HepG2 (cell line): ENCODE measurements around the gene FLAD1. TPM values are rescaled to one million over a fixed set of nuclear protein-coding genes. Genes with fewer than 3 reads are reported as not detected.

Experiments used
- ZHX2 ChIP-seq, 2 experiments: sonication (generic) in 1 of 2; formaldehyde crosslinking in 1 of 2; IDR thresholded peaks; 2 replicates each; pipeline versions ENCODE4 v1.6.1 to v1.9.0; 2014 to 2022; ENCODE audit warnings: antibody characterized with exemption in 1 of 2, borderline replicate concordance in 1 of 2, inconsistent platforms in 1 of 2, low read depth in 1 of 2, missing genetic modification reagents in 1 of 2
- ZNF512B ChIP-seq: sonication (generic); formaldehyde crosslinking; IDR thresholded peaks from 2 replicates; pipeline ENCODE4 v1.5.1; 2020; ENCODE audit warnings: missing genetic modification reagents, mild to moderate bottlenecking, borderline replicate concordance
- ZNF740 ChIP-seq: sonication (generic); formaldehyde crosslinking; IDR thresholded peaks from 2 replicates; pipeline ENCODE4 v1.4.0; 2020; ENCODE audit warnings: missing genetic modification reagents
- polyA plus RNA-seq, 8 experiments: library from polyadenylated mRNA; depleted of rRNA in 3 of 8; stranded (reverse) in 7 of 8; unstranded in 1 of 8; fragments of >200 nt; fragmentation: Illumina TruSeq in 4 of 8; extraction: Trizol in 4 of 8; gene quantifications; 2 replicates each; pipeline versions ENCODE4 v1.2.1 to v1.2.3, GENCODE V29; 2011 to 2016; ENCODE audit warnings: low read depth in 4 of 8, missing spikeins in 1 of 8, mixed read lengths in 1 of 8; ENCODE audit not compliant: insufficient read depth in 1 of 8
- total RNA-seq, 5 experiments: library from RNA; depleted of rRNA; stranded (reverse); fragments of >200 nt; fragmentation: Illumina TruSeq; extraction: Trizol; gene quantifications; 2 replicates each; pipeline ENCODE4 v1.2.3, GENCODE V29; 2016; ENCODE audit warnings: low read depth in 1 of 5

The FLAD1 gene
- total and polyA plus RNA-seq, 2 of the 13 experiments (the other 11 are each of a cell fraction or from before 2014, with no cell fraction given), result 25.9 to 32.8 TPM

GRCh38 chr1:155038602-155039307, 55.6 kb downstream of the FLAD1 start (continued):
- TF ChIP-seq ZHX2 (IDR thresholded peaks at IDR 0.05; ENCODE audit: low read depth) (no peak), ZHX2 (CRISPR knock-in tag; IDR thresholded peaks at IDR 0.05; ENCODE audit: borderline replicate concordance) (no peak), ZNF740 (CRISPR knock-in tag) (no peak), ZNF512B (CRISPR knock-in tag) (no peak)
